Hepatocyte (in vitro differentiated cells): ENCODE measurements around the gene ADCY2.

Source experiments
- CTCF ChIP-seq: fragments of 200-600 bp; sonication (generic); IDR thresholded peaks from 2 replicates; pipeline ENCODE4 v1.5.1; 2016; ENCODE audit warnings: antibody characterized with exemption, mild to moderate bottlenecking; ENCODE audit not compliant: poor library complexity
- EZH2 ChIP-seq: fragments of 200-600 bp; sonication (generic); IDR thresholded peaks from 2 replicates; pipeline ENCODE4 v1.6.1; 2016; ENCODE audit warnings: antibody characterized with exemption, mild to moderate bottlenecking, borderline replicate concordance

DNA sequence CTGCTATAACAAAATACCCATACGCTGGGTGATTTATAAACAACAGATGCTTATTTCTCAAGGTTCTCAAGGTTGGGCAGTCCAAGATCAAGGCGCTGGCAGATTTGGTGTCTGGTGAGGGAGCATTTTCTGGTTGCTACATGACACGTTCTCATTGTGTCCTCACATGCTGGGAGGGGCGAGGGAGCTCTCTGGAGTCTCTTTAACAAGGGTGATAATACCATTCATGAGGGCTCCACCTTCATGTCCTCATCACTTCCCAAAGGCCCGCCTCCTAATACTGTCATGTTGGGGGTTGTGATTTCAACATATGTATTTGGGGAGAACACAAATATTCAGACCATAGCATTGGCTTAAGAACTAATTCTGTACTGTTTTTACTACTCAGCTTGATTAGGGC, 450.4 kb downstream of the ADCY2 start:
- TF ChIP-seq CTCF (no peak), EZH2 (no peak)
